SHP77 (cell line): ENCODE data around the gene ODF2.

Source experiments
- DNase-seq, 2 experiments: peaks; one replicate each; lab custom pipeline; 2025; lab: John Stamatoyannopoulos, UW

The ODF2 gene

DNA sequence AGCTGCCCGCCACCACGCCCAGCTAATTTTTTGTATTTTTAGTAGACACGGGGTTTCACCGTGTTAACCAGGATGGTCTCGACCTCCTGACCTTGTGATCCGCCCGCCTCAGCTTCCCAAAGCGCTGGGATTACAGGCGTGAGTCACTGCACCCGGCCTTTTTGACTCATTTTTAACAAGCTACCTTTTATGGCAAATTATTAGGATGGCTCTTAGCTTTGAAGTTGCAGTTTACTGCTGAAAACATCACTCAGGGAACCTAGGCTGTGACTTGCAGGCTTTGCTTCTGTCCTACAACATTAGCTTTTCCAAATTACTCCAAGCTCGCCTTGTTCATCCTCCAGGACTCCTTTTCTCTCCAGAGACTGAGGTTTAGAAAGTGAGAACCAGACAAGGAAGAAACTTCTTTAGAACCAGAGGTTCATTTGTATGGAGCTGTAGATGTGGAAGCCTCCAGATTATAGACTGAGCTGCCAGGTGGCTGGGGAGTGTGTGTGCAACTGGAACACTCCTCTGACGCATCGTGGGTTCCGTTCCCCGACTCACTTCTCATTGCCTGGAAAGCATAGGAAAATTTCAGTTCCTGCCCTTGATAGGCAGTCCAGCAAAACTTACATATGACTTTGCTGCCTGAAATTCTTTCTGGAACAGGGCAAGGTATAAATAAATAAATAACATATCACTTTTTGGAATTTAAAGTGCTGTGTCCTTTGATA, 72.8 kb downstream of the ODF2 start:
- no peak for DNase-seq

DNA sequence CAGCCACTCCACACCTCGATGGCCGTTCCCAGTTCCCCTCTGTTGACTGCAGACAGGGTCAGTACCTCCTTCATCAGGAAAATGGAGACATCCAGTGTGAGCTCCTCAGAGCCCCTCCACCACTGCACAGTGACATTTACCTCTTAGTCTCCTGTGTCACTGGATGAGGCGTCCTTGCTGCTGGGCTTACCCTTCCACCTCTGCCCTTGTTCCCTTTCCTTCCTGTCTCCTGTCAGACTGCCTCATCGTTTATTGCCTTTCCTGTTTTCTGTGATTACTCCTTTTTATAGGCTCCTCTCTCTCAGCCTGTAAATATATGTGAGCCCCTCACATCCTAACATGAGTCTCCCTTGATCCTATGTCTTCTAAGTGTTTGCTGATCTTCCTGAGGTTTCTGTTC, 73.4 kb downstream of the ODF2 start:
- no peak for DNase-seq

DNA sequence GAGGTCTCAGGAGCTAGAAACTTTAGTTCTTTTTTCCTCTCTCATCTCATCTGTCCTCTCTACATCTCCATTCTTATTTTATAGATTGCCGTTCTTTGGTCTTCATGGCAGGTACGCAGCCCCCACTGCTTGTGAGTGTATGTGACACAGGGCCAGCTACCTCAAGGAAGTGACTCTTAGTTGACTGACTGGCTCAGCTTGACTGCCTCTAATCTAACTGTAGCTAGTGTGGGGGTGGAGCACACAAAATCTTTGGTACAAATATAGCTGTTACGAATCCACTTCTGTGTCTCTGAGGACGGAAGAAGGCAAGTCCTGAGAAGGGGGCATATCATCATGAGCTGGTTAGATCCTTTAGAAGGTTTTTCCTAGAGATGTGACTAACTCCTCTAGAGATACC, 76.8 kb downstream of the ODF2 start:
- DNase-seq: no peak

DNA sequence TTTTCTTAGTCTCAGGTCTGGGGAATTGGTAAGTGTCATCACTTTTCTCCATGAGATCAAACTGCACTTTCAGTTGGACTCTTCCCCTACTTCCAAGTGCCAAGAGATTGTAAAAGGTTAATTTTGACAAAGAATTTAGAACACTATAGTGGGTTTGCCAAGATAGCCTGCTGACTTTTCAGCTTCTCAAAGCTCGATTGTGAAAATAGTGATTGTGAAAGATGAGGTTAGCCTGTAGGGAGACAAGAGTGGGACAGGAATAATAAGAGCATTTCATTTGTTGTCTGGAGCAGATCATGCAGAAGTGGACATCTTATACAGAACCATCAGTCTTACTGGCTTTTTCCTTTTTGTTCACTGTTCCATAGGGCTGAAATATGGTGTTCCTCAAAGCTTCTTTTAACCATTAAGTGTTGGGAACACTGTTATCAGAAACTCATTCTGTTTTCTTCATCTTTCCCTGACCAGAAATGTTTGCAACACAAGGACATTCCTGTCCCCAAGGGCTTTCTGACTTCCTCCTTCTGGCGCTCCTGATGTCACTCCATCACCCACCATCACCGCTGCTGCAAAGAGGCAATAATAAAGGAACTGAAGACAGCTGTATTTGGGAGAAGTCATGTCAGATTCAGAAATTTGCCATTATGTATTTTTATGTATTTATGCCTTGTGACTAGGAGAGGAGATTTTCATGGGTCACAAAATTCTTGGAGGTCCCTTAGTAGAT, 85.0 kb downstream of the ODF2 start:
- DNase-seq: no peak

DNA sequence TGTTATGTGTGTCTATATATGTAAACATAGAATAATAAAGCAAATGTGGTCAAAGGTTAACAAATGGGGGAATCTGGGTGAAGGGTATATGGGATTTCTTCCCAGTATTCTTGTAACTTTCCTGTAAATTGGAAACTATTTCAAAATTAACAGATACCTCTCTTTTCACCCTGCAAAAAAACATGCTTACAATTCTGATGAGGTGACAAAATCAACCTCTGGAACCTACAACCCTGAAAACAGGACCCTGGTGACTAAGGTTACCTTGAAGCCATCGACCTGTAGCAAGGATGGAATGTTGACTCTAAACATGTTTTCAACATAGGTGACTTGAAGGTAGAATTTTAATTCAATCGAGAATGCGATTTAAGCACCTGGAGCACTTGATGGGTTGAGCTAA, 90.7 kb downstream of the ODF2 start:
- DNase-seq: no peak

DNA sequence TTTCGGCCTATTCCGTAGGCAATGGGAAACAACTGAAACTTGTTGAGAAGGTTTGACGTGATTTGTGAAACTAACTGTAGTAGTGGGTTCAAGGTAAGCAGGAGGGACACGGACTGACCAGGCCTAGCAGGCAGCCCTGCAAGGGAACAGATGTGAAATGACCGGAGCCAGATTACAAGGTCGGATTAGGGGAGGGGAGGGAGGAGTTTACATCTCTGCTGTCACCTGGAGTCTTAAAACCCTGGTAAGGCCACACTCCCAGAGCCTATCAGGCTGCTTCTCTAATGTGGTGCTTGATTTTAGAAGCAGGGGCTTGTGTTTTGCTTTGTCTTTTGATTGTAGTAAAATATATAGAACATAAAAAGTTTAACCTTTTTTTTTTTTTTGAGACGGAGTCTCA, 93.1 kb downstream of the ODF2 start:
- no peak for DNase-seq

DNA sequence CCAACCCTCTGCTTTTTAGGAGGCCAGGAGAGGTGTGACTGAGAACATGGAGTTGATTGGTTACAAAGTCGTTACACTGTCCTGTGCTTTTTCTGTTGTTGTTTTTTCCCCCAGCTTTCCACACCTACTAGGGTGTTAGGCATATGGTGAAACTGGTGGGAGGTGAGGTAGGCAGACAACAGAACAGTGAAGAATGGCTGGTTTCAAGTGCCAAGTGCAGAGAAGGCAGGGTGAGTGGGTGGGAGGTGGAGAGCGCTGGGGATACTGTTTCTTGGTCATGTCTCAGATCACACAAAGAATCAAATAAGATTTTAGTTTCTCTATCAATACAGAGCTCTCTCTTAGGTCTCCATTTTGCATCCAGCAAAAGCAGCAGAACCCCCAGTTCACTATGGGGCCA, 94.4 kb downstream of the ODF2 start:
- no peak for DNase-seq
